ENCODE measurements around the gene L3MBTL4.
"Not testable (repeated sequence)": the region's sequence is repeated elsewhere in the genome, so short reads cannot be mapped to it uniquely, and the experiment has no call there.

The L3MBTL4 gene

DNA sequence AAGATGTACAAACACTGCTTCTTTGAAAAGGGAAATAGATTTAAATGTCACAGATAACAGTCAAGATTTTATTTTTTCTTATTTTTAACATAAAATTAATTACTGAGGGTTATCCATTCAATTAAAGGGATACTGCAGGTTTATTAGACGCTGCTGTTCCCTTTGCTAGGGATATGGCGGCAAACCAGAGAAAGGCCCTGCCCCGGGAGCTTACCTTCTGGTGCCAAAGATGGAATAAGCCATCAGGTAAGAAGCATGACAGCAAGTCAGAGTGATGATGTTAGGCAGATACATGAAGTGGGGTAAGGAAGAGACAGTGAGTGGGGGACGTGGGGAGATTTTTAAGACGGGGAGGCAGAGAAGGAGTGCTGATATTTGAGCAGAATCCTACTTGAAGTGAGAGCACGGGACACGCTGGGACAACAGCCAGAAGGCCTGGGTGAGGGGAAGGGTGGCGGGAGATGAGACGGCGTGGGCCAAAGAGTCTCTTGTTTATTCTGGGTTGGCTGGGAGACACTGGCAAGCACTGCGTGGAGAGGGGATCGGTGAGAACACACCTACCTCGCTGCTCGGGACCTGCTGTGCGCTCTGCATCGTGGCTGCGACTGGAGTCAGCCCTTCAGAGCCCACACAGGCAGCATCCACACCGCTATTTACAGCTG is 268.9 kb downstream of the L3MBTL4 start:
- DNase-seq (ENCODE audit: low read depth), result no peak
- no peak overlapping the region for H3K4me3 ChIP-seq (ENCODE audit: low read depth, low read length)
- TF ChIP-seq, protein P1, sequence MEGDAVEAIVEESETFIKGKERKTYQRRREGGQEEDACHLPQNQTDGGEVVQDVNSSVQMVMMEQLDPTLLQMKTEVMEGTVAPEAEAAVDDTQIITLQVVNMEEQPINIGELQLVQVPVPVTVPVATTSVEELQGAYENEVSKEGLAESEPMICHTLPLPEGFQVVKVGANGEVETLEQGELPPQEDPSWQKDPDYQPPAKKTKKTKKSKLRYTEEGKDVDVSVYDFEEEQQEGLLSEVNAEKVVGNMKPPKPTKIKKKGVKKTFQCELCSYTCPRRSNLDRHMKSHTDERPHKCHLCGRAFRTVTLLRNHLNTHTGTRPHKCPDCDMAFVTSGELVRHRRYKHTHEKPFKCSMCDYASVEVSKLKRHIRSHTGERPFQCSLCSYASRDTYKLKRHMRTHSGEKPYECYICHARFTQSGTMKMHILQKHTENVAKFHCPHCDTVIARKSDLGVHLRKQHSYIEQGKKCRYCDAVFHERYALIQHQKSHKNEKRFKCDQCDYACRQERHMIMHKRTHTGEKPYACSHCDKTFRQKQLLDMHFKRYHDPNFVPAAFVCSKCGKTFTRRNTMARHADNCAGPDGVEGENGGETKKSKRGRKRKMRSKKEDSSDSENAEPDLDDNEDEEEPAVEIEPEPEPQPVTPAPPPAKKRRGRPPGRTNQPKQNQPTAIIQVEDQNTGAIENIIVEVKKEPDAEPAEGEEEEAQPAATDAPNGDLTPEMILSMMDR (IDR thresholded peaks at IDR 0.05; ENCODE audit: insufficient read depth, low read depth, low read length, missing control alignments), result no peak

DNA sequence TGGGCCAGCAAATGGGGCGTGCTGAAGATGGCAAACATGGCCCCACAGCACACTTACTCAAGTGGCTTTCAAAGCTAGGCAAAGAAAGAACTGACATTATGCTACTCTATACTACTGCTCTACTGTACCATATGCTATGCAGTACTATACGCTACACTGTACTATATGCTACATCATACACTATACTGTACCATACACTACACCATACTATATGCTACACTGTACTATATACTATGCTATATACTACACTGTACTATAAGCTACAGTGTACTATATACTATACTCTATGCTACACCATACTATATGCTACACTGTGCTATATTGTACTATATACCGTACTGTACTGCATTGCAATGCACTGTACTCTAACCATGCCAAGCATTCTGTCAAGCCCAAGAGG is 275.7 kb downstream of the L3MBTL4 start:
- H3K4me3 ChIP-seq (ENCODE audit: low read depth, low read length), result no peak overlapping the region
- TF ChIP-seq, protein P1 (IDR thresholded peaks at IDR 0.05; ENCODE audit: insufficient read depth, low read depth, low read length, missing control alignments), result no peak
- DNase-seq (ENCODE audit: low read depth), result no peak

DNA sequence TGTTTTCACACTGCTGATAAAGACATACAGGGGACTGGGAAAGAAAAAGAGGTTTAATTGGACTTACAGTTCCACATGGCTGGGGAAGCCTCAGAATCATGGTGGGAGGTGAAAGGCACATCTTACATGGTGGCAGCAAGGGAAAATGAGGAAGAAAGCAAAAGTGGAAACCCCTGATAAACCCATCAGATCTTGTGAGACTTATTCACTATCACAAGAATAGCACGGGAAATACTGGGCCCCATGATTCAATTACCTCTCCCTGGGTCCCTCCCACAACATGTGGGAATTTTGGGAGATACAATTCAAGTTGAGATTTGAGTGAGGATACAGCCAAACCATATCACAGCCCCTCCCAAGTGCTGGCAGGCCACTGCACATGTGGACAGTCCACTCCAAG is 278.8 kb downstream of the L3MBTL4 start:
- not testable (repeated sequence) for H3K4me3 ChIP-seq (ENCODE audit: low read depth, low read length); DNase-seq (ENCODE audit: low read depth)

DNA sequence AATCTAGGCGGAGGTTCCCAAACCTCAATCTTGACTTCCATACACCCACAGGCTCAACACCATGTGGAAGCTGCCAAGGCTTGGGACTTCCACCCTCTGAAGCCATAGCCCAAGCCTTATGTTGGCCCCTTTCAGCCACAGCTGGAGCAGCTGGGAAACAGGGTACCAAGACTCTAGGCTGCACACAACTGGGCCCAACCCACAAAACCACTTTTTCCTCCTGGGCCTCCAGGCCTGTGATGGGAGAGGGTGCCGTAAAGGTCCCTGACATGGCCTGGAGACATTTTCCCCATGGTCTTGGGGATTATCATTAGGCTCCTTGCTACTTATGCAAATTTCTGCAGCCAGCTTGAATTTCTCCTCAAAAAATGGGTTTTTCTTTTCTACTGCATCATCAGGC is 279.7 kb downstream of the L3MBTL4 start:
- not testable (repeated sequence) for H3K4me3 ChIP-seq (ENCODE audit: low read depth, low read length); DNase-seq (ENCODE audit: low read depth)

DNA sequence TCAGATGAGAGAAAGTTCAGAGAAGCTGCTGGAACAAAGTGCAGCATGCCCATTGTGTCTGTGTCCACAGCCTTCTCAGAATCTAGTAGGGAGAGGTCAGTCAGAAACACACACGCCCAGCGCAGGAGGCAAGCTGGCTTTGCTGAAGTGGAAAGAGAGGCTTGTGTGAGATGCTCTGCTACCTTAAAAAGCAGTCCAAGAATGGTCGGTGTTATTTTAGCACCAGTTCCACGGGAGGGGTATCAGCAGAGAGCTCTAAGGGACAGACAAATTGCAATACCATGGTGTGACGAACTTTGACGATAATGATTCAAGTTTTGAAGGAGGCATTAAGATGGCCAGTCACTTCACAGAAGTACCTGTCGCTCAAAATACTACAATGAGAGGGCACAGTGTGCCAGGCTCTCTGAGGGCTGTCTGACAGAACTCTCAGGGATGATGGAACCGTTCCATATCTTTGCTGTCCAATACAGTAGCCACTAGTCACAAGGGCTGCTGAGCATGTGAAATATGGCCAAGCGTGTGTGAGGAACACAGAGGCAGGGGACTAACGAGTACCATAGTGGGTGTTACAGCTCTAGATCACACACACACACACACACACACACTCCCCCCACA is 281.9 kb downstream of the L3MBTL4 start:
- no peak for DNase-seq (ENCODE audit: low read depth)
- TF ChIP-seq, protein P1 (IDR thresholded peaks at IDR 0.05; ENCODE audit: insufficient read depth, low read depth, low read length, missing control alignments), result no peak
- no peak overlapping the region for H3K4me3 ChIP-seq (ENCODE audit: low read depth, low read length)

DNA sequence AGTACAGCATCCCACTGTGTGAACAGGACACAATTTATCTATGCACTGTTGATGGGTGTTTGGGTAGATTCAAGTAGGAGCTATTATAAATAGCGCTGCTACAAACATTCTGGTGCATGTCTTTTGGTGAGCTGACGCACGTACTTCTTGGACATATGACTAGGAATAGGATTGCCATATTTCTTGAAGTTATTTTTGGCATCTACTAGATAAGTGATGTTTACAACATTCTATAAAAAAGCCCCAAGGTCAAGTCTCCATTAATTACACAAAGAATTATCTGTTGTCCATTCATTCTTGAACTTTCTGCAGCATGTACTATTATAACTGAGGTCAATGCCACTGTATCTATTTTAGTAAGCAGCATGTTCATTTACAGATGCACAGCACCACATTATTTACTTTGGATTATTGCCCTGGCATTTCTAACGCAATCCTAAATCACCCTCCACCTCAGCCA is 293.9 kb downstream of the L3MBTL4 start:
- no peak for DNase-seq (ENCODE audit: low read depth)
- TF ChIP-seq, protein P1 (IDR thresholded peaks at IDR 0.05; ENCODE audit: insufficient read depth, low read depth, low read length, missing control alignments), result no peak
- no peak overlapping the region for H3K4me3 ChIP-seq (ENCODE audit: low read depth, low read length)

DNA sequence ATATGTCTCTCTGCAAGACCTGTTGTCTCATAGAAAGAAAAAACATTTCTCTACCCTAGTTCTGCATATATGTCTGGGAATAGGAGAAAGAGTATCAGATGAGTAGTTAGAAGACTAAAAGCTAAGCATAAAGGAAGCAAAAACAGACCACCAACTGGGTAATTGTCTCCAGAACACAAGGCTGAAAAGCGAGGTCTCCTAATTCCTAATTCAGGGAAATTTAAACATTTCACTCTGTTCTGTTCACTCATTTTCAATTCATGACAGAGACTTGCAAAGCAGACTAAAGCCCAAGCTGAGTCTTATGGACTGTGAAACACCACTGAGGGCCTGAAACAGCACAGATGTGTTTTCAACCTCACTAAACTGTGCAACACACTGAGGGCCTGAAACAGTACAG is 294.9 kb downstream of the L3MBTL4 start:
- DNase-seq (ENCODE audit: low read depth), result no peak
- H3K4me3 ChIP-seq (ENCODE audit: low read depth, low read length), result no peak overlapping the region
- TF ChIP-seq, protein P1 (IDR thresholded peaks at IDR 0.05; ENCODE audit: insufficient read depth, low read depth, low read length, missing control alignments), result no peak

DNA sequence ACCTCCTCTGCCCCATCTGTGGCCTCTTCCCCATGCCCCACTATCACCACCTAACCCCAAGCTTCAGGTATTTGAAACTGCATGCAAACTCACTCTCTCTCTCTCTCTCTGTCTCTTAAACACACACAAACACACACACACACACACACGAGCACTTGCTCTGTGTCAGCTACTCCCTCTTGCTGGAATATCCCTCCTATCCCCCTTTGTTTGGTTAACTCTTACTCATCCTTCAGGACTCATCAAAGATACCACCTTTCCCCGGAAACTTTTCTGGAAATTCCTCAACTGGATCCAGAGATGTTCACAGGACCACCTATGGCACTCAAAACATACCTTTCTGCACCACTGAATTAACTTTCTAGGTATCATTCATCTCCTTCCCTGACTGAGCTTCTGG is 296.6 kb downstream of the L3MBTL4 start:
- no peak for DNase-seq (ENCODE audit: low read depth)
- H3K4me3 ChIP-seq (ENCODE audit: low read depth, low read length), result no peak overlapping the region
- TF ChIP-seq, protein P1 (IDR thresholded peaks at IDR 0.05; ENCODE audit: insufficient read depth, low read depth, low read length, missing control alignments), result no peak

Data from GM12865 (cell line).